ENCODE data around the gene MYG1. TPM values are rescaled to one million over a fixed set of nuclear protein-coding genes. Genes with fewer than 3 reads are reported as not detected.

The MYG1 gene
- total and polyA plus RNA-seq, 2 of the 13 experiments (the other 11 are each of a cell fraction or from before 2014, with no cell fraction given): 38.6 to 58.0 TPM

GRCh38 chr12:53346491-53346890, 47.0 kb downstream of the MYG1 start:
- ATAC-seq (no peak), FAIRE-seq (no peak), DNase-seq (ENCODE audit: low spot score) (no peak)
- H3K4me3 ChIP-seq (replicated peaks in 1 of 3; ENCODE audit: insufficient read depth in 1 of 3, low read depth in 2 of 3, low read length in 3 of 3): no peak overlapping the region
- intact Hi-C loops (cut with micrococcal nuclease; ENCODE audit: unreplicated experiment) (no loop called here), in situ Hi-C loops (cut with HindIII; ENCODE audit: extremely low pct_ligation_motif_present, low pct_unique_long_range_greater_than_20kb) (loop anchor here (5.0 kb wide), 1 partner anchor 76 kb away; the partner anchor contains the start of gene AMHR2)
- H3K27ac ChIP-seq (ENCODE audit: extremely low read length, insufficient read depth, low read length): no peak overlapping the region
- BruUV-seq (replicated peaks): no TSS peak
- H3K27me3 ChIP-seq (ENCODE audit: control insufficient read depth in 1 of 2, insufficient read depth in 2 of 2, low read length in 2 of 2): peaks cover 1 to 22% of the 10 kb centered on the region in 2 experiments; a peak in 4 of 5 replicates
- POLR2A ChIA-PET: interaction anchor here (1.1 kb wide), 1 partner anchor 19 kb away, joined by 3 read pairs; no protein-coding TSS in a partner anchor
- CTCF ChIA-PET (ENCODE audit: low intra/inter-chr PET ratio, low total read pairs): interaction anchor here (2.5 kb wide), 1 partner anchor 75 kb away, joined by 8 read pairs; no protein-coding TSS in a partner anchor
- 44% methylated on average over 1 of the region's 1 CpG for WGBS (ENCODE audit: low lambda C conversion rate)
- H3K4me1 ChIP-seq (ENCODE audit: insufficient read depth, low read length): peaks cover 17% of the 10 kb centered on the region
- H3K36me3 ChIP-seq (replicated peaks in 1 of 2; ENCODE audit: control insufficient read depth in 1 of 2, insufficient read depth in 2 of 2, low read length in 2 of 2): no peaks in the 10 kb centered on the region
- H3K9me3 ChIP-seq (ENCODE audit: low read length): no peaks in the 10 kb centered on the region
- H4K20me1 ChIP-seq (ENCODE audit: insufficient read depth, low read length): no peaks in the 10 kb centered on the region
- no peaks in the 10 kb centered on the region for H3K79me2 ChIP-seq (ENCODE audit: insufficient read depth, low read length)
- H3K4me2 ChIP-seq (ENCODE audit: low read depth, low read length): no peak overlapping the region
- no peak for TF ChIP-seq PRMT3 (CRISPR knock-in tag; IDR thresholded peaks at IDR 0.05; ENCODE audit: borderline replicate concordance, low read depth)
- TF ChIP-seq KAT8 (CRISPR knock-in tag; IDR thresholded peaks at IDR 0.05): no peak
- TF ChIP-seq ATF1 (CRISPR knock-in tag; IDR thresholded peaks at IDR 0.05): no peak
- no peak for TF ChIP-seq REST (IDR thresholded peaks at IDR 0.05; ENCODE audit: borderline replicate concordance in 1 of 2, low read depth in 1 of 2, low read length in 2 of 2)
- no peak for TF ChIP-seq U2AF2 (IDR thresholded peaks at IDR 0.05; ENCODE audit: low read depth, low read length)
- TF ChIP-seq ZNF652 (CRISPR knock-in tag; IDR thresholded peaks at IDR 0.05; ENCODE audit: borderline replicate concordance, low read depth): no peak
- TF ChIP-seq ZNF101 (CRISPR knock-in tag; IDR thresholded peaks at IDR 0.05; ENCODE audit: borderline replicate concordance, low read depth): no peak
- H2AFZ ChIP-seq (ENCODE audit: low read length): no peak overlapping the region
- no peak overlapping the region for H3K9ac ChIP-seq (ENCODE audit: insufficient read depth, low read depth, low read length)

All from HepG2 (cell line).